ENCODE results near the gene MLLT11.

- TF ChIP-seq POLR2A (IDR thresholded peaks at IDR 0.05), result no peak
- TF ChIP-seq CTCF (IDR thresholded peaks at IDR 0.05), result no peak
- no peak for TF ChIP-seq EP300 (IDR thresholded peaks at IDR 0.05)
- TF ChIP-seq POLR2AphosphoS5 (IDR thresholded peaks at IDR 0.05), result no peak
Measured at GRCh38 chr1:151058692-151059091, 1.5 kb upstream of the MLLT11 start.

All from upper lobe of left lung (tissue), 4 donors.